ENCODE measurements around the gene NTM. TPM values are rescaled to one million over a fixed set of nuclear protein-coding genes. Genes with fewer than 3 reads are reported as not detected.

The NTM gene
- total RNA-seq, 1 experiment from 2014 or later, result 16.4 TPM

DNA sequence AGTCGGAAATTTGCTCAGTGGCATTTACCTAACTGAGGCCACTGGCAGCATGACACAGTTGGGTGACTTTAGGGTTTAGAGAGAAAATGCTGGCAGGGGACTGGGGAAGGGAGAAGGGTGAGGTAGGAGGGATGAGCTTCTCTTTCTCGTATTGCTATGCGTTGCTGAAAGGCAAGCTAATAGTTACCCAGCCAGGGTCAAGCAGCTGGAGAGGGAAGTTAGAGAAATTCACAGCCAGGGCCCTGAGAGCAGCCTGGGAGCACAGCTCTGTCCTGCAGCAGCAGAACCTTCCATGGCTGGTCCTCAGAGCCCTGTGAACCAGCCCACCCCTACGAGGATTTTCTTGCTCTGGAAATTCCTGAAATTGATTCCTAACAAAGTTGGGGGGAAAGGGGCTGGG is 679.6 kb downstream of the NTM start (continued):
- TF ChIP-seq ZBTB21 (CRISPR knock-in tag; IDR thresholded peaks at IDR 0.05; ENCODE audit: borderline replicate concordance), result no peak
- TF ChIP-seq JUN (CRISPR knock-in tag; IDR thresholded peaks at IDR 0.05), result no peak
- TF ChIP-seq, protein P1, sequence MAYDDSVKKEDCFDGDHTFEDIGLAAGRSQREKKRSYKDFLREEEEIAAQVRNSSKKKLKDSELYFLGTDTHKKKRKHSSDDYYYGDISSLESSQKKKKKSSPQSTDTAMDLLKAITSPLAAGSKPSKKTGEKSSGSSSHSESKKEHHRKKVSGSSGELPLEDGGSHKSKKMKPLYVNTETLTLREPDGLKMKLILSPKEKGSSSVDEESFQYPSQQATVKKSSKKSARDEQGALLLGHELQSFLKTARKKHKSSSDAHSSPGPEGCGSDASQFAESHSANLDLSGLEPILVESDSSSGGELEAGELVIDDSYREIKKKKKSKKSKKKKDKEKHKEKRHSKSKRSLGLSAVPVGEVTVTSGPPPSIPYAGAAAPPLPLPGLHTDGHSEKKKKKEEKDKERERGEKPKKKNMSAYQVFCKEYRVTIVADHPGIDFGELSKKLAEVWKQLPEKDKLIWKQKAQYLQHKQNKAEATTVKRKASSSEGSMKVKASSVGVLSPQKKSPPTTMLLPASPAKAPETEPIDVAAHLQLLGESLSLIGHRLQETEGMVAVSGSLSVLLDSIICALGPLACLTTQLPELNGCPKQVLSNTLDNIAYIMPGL (CRISPR knock-in tag; IDR thresholded peaks at IDR 0.05), result no peak

DNA sequence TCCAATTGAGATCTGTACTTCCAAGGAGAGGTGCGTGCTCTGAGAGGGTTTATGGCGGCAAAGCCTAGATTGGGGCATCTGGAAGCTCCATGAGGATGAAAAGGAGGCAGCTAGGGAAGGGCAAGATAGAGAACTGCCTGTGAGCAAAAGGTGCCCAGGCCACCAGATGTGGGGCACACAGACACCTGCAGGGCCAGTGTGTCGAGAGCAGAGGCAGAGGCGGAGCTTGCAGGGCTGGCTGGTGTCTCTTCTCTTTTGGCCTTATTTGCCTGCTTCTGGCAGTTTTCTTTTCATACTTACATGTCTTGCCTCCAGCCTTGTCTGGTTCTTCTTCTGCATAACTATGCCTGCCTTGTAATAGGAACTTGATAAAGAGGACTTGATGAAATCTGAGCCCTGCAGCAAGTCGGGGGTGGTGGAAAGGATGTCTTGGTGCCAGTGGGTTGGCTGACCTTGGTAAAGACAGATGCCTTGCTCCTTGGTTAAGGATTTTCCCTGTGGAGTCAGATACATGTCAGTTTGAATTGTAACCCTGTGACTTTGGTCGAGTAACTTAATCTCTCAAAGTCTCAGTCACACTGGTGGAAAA is 680.3 kb downstream of the NTM start:
- Mint-ChIP-seq H3K27me3 (ENCODE audit: low read depth) (no peaks in the 10 kb centered on the region), H3K27ac (peak overlapping the region; percentile 38; the same call in 1 of the 2 replicates), H3K36me3 (no peaks in the 10 kb centered on the region), H3K9me3 (no peaks in the 10 kb centered on the region), H3K4me3 (no peak overlapping the region), H3K4me1 (peaks cover 47% of the 10 kb centered on the region)
- TF ChIP-seq ZNF232 (CRISPR knock-in tag; IDR thresholded peaks at IDR 0.05), result no peak
- no peak for TF ChIP-seq CREB1 (CRISPR knock-in tag; IDR thresholded peaks at IDR 0.05)
- TF ChIP-seq TP53 (CRISPR knock-in tag; IDR thresholded peaks at IDR 0.05), result no peak
- TF ChIP-seq, protein P2, sequence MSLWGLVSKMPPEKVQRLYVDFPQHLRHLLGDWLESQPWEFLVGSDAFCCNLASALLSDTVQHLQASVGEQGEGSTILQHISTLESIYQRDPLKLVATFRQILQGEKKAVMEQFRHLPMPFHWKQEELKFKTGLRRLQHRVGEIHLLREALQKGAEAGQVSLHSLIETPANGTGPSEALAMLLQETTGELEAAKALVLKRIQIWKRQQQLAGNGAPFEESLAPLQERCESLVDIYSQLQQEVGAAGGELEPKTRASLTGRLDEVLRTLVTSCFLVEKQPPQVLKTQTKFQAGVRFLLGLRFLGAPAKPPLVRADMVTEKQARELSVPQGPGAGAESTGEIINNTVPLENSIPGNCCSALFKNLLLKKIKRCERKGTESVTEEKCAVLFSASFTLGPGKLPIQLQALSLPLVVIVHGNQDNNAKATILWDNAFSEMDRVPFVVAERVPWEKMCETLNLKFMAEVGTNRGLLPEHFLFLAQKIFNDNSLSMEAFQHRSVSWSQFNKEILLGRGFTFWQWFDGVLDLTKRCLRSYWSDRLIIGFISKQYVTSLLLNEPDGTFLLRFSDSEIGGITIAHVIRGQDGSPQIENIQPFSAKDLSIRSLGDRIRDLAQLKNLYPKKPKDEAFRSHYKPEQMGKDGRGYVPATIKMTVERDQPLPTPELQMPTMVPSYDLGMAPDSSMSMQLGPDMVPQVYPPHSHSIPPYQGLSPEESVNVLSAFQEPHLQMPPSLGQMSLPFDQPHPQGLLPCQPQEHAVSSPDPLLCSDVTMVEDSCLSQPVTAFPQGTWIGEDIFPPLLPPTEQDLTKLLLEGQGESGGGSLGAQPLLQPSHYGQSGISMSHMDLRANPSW (CRISPR knock-in tag; conservative IDR thresholded peaks at IDR 0.05; ENCODE audit: low read depth), result no peak
- TF ChIP-seq RORB (CRISPR knock-in tag; IDR thresholded peaks at IDR 0.05), result no peak
- TF ChIP-seq, protein P3, sequence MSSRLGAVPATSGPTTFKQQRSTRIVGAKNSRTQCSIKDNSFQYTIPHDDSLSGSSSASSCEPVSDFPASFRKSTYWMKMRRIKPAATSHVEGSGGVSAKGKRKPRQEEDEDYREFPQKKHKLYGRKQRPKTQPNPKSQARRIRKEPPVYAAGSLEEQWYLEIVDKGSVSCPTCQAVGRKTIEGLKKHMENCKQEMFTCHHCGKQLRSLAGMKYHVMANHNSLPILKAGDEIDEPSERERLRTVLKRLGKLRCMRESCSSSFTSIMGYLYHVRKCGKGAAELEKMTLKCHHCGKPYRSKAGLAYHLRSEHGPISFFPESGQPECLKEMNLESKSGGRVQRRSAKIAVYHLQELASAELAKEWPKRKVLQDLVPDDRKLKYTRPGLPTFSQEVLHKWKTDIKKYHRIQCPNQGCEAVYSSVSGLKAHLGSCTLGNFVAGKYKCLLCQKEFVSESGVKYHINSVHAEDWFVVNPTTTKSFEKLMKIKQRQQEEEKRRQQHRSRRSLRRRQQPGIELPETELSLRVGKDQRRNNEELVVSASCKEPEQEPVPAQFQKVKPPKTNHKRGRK (CRISPR knock-in tag; IDR thresholded peaks at IDR 0.05; ENCODE audit: borderline replicate concordance), result no peak
- TF ChIP-seq GABPB1 (CRISPR knock-in tag; IDR thresholded peaks at IDR 0.05), result no peak
- peak; percentile 53 for ATAC-seq
- DNase-seq (ENCODE audit: low spot score), result no peak
- ChIA-PET POLR2A (no interaction called here), CTCF (interaction anchor here (0.9 to 1.8 kb wide), 5 partner anchors 14 to 356 kb away, joined by 3 to 6 read pairs (median 6); no protein-coding TSS in a partner anchor)

DNA sequence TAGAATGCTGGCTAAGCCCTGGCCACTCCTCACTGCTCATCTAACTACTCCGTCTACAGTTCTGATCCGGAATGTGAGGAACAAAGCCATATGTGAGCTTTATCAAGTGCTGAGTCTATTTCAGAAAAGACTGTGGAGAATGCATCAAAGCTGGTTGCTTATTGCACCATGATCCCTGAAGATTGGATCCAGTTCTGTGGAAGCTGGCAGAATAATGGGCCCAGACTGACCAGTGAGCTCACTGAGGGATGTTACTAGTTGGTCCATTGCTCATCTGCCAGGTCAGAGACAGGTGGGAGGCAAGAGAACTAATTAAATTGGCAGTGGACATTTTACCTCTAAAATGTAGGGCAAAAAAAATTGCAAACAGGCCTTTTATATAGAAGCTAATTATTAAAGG is 681.3 kb downstream of the NTM start:
- Mint-ChIP-seq H3K27me3 (ENCODE audit: low read depth) (no peaks in the 10 kb centered on the region), H3K4me1 (peaks cover 42% of the 10 kb centered on the region), H3K27ac (no peak overlapping the region), H3K36me3 (no peaks in the 10 kb centered on the region), H3K9me3 (no peaks in the 10 kb centered on the region), H3K4me3 (no peak overlapping the region)
- ATAC-seq (no peak), DNase-seq (ENCODE audit: low spot score) (no peak)
- TF ChIP-seq, protein P4, sequence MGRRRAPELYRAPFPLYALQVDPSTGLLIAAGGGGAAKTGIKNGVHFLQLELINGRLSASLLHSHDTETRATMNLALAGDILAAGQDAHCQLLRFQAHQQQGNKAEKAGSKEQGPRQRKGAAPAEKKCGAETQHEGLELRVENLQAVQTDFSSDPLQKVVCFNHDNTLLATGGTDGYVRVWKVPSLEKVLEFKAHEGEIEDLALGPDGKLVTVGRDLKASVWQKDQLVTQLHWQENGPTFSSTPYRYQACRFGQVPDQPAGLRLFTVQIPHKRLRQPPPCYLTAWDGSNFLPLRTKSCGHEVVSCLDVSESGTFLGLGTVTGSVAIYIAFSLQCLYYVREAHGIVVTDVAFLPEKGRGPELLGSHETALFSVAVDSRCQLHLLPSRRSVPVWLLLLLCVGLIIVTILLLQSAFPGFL (CRISPR knock-in tag; IDR thresholded peaks at IDR 0.05; ENCODE audit: borderline replicate concordance), result no peak
- TF ChIP-seq KAT7 (CRISPR knock-in tag; IDR thresholded peaks at IDR 0.05; ENCODE audit: borderline replicate concordance) (no peak), CREM (CRISPR knock-in tag; IDR thresholded peaks at IDR 0.05) (no peak), EMX1 (CRISPR knock-in tag; IDR thresholded peaks at IDR 0.05) (no peak), TCF7 (CRISPR knock-in tag; IDR thresholded peaks at IDR 0.05; ENCODE audit: low read depth) (no peak)
- TF ChIP-seq, protein P5, sequence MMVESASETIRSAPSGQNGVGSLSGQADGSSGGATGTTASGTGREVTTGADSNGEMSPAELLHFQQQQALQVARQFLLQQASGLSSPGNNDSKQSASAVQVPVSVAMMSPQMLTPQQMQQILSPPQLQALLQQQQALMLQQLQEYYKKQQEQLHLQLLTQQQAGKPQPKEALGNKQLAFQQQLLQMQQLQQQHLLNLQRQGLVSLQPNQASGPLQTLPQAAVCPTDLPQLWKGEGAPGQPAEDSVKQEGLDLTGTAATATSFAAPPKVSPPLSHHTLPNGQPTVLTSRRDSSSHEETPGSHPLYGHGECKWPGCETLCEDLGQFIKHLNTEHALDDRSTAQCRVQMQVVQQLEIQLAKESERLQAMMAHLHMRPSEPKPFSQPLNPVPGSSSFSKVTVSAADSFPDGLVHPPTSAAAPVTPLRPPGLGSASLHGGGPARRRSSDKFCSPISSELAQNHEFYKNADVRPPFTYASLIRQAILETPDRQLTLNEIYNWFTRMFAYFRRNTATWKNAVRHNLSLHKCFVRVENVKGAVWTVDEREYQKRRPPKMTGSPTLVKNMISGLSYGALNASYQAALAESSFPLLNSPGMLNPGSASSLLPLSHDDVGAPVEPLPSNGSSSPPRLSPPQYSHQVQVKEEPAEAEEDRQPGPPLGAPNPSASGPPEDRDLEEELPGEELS (CRISPR knock-in tag; IDR thresholded peaks at IDR 0.05), result no peak
- TF ChIP-seq, protein P6, sequence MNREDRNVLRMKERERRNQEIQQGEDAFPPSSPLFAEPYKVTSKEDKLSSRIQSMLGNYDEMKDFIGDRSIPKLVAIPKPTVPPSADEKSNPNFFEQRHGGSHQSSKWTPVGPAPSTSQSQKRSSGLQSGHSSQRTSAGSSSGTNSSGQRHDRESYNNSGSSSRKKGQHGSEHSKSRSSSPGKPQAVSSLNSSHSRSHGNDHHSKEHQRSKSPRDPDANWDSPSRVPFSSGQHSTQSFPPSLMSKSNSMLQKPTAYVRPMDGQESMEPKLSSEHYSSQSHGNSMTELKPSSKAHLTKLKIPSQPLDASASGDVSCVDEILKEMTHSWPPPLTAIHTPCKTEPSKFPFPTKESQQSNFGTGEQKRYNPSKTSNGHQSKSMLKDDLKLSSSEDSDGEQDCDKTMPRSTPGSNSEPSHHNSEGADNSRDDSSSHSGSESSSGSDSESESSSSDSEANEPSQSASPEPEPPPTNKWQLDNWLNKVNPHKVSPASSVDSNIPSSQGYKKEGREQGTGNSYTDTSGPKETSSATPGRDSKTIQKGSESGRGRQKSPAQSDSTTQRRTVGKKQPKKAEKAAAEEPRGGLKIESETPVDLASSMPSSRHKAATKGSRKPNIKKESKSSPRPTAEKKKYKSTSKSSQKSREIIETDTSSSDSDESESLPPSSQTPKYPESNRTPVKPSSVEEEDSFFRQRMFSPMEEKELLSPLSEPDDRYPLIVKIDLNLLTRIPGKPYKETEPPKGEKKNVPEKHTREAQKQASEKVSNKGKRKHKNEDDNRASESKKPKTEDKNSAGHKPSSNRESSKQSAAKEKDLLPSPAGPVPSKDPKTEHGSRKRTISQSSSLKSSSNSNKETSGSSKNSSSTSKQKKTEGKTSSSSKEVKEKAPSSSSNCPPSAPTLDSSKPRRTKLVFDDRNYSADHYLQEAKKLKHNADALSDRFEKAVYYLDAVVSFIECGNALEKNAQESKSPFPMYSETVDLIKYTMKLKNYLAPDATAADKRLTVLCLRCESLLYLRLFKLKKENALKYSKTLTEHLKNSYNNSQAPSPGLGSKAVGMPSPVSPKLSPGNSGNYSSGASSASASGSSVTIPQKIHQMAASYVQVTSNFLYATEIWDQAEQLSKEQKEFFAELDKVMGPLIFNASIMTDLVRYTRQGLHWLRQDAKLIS (CRISPR knock-in tag; IDR thresholded peaks at IDR 0.05; ENCODE audit: borderline replicate concordance), result no peak
- POLR2A ChIA-PET, result interaction anchor here (0.6 kb wide), 1 partner anchor 104 kb away, joined by 3 read pairs; no protein-coding TSS in a partner anchor
- CTCF ChIA-PET, result no interaction called here
